ENCODE measurements around the gene SLC4A9.
A peak's percentile ranks its signal among the peaks of the same experiment; 100 is the strongest.

SLC4A9 gene

GRCh38 chr5:140365282-140365681 lies 5.3 kb downstream of the SLC4A9 start:
- DNase-seq (ENCODE audit: low read depth): no peak
- TF ChIP-seq CTCF (conservative IDR thresholded peaks at IDR 0.05; ENCODE audit: low read depth, low read length): no peak

GRCh38 chr5:140365941-140366340 lies 5.9 kb downstream of the SLC4A9 start:
- no peak overlapping the region for H3K4me3 ChIP-seq (ENCODE audit: low read depth, low read length)
- no peak for TF ChIP-seq CTCF (conservative IDR thresholded peaks at IDR 0.05; ENCODE audit: low read depth, low read length)
- no peak for DNase-seq (ENCODE audit: low read depth)

More at GRCh38 chr5:140365282-140365681, 5.3 kb downstream of the SLC4A9 start:
- no peak overlapping the region for H3K4me3 ChIP-seq (ENCODE audit: low read depth, low read length)

DNA sequence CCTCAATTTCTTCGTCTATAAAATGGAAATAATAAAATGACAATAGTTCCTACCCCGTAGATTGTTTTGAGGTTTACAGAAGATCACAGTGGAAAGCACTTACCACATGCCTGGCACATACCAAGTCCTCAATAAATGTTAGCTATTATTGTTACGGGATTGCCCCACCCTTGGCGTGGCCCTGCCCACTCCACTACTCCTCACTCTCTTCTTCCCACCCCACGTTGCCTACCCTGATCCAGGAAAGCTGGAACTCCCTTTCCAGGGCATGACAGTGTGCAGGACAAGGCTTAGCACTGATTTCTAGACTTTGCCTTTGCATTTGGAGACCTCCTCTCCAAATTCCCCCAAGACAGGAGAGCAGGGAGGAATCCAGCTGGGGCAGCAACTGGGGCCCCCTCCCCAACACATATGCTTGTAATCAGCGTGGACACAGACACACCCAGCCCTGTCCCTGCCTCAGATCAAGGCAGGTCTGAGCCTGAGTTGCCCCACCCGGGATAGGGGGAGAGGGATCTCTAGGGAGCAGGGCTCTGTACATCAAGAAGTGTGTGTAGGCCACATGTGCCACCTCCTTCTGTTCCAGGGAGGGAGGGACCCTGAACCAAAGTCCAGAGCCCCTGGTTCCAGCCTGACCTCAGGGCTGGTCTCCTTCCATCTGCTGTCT lies 6.7 kb downstream of the SLC4A9 start:
- DNase-seq (ENCODE audit: low read depth): no peak

DNA sequence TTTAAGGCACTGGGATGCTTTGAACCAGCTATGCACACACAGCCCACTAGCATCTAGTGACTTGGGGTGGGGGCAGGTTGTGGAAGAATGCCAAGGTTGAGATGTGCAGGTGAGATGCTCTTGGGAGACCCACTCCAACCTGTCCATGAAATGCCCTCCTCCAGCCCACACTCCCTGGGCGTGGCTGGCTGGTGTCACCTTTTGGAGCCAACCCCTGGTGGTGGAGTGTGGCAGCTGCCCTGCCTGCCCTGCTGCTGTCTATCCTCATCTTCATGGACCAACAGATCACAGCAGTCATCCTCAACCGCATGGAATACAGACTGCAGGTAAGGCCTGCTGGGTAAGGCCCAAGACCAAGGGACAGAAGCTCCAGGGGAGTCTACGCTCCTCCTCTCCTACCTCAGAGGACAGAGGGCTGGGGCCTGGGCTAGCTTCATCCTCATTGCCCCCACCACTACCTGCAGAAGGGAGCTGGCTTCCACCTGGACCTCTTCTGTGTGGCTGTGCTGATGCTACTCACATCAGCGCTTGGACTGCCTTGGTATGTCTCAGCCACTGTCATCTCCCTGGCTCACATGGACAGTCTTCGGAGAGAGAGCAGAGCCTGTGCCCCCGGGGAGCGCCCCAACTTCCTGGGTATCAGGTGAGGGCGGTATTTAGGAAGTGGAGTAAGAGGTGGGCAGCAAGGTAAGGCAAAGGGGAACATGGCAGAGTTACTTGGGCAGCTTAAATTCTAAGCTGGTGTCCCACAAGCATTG lies 7.4 kb downstream of the SLC4A9 start:
- DNase-seq (ENCODE audit: low read depth): no peak
- TF ChIP-seq CTCF (conservative IDR thresholded peaks at IDR 0.05; ENCODE audit: low read depth, low read length): no peak
- H3K4me3 ChIP-seq (ENCODE audit: low read depth, low read length): no peak overlapping the region

More for the DNA sequence above, 6.7 kb downstream of the SLC4A9 start:
- H3K4me3 ChIP-seq (ENCODE audit: low read depth, low read length): no peak overlapping the region
- TF ChIP-seq CTCF (conservative IDR thresholded peaks at IDR 0.05; ENCODE audit: low read depth, low read length): no peak

GRCh38 chr5:140371356-140372151 lies 11.6 kb downstream of the SLC4A9 start:
- H3K4me3 ChIP-seq (ENCODE audit: low read depth, low read length): no peak overlapping the region
- DNase-seq (ENCODE audit: low read depth): no peak
- TF ChIP-seq CTCF (conservative IDR thresholded peaks at IDR 0.05; ENCODE audit: low read depth, low read length): no peak

DNA sequence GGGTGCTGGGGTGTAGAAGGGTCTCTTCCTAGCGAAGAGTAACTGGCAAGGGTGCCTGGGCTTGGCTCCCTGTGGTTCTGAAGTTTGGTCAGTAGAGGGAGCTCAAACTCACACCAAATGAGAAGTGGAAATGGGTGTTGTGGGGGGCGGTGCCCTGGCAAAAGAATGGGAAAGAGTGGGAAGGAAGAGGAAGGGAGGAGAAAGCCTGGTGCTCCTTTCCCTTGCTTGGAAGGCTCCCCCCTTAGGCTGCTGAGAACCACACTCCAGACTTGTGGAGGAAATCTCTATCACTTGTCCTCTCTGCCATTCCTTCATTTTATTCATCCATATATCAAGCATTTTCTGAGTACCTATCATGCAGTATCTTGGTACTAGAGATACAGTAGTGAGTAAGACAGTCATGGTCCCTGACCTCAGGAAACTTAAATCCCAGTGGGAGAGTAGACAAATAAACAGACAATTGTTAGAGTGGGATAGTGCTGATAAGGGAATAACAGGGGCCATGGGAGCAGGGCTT lies 13.0 kb downstream of the SLC4A9 start:
- TF ChIP-seq CTCF (conservative IDR thresholded peaks at IDR 0.05; ENCODE audit: low read depth, low read length): peak; percentile 89
- no peak overlapping the region for H3K4me3 ChIP-seq (ENCODE audit: low read depth, low read length)
- DNase-seq (ENCODE audit: low read depth): peak; percentile 74
